PC-9 (cell line): ENCODE measurements around the gene RINT1. TPM values are rescaled to one million over a fixed set of nuclear protein-coding genes. Genes with fewer than 3 reads are reported as not detected.

ENCODE experiments used
- BruUV-seq: library from RNA; stranded (reverse); fragments of 400-500 nt; replicated peaks from 2 replicates; lab custom pipeline; 2021; lab: Mats Ljungman, UMichigan
- CTCF ChIA-PET: fragments of 300-600 bp; sonication (Branson Sonifier 250); formaldehyde crosslinking; loops from one replicate; lab custom pipeline; 2022; ENCODE audit warnings: antibody characterized with exemption; lab: Charles Lee
- POLR2A ChIA-PET: fragments of 300-600 bp; sonication (Branson Sonifier 250); formaldehyde crosslinking; loops from one replicate; lab custom pipeline; 2022; ENCODE audit warnings: antibody characterized with exemption; ENCODE audit not compliant: unreplicated experiment; lab: Charles Lee
- DNase-seq, 2 experiments: peaks; one replicate each; pipeline versions ENCODE4 v3.0.0 to v3.0.0-alpha.2; 2015 to 2022; ENCODE audit warnings: mixed read lengths in 1 of 2
- H2AFZ ChIP-seq: fragments of 200-600 bp; sonication (generic); 2 replicates; pipeline ENCODE4 v1.8.1; 2017; ENCODE audit warnings: antibody characterized with exemption
- H3F3A ChIP-seq: fragments of 200-600 bp; sonication (generic); 2 replicates; pipeline ENCODE4 v1.8.1; 2017; ENCODE audit warnings: antibody characterized with exemption, mild to moderate bottlenecking, low read depth; ENCODE audit not compliant: insufficient read depth
- H3K27ac ChIP-seq: fragments of 200-600 bp; sonication (generic); 2 replicates; pipeline ENCODE4 v1.6.1; 2016; ENCODE audit warnings: mixed run types
- H3K27me3 ChIP-seq: fragments of 200-600 bp; sonication (generic); 2 replicates; pipeline ENCODE4 v1.6.1; 2016; ENCODE audit warnings: low read depth, mixed run types; ENCODE audit not compliant: insufficient read depth
- H3K36me3 ChIP-seq: fragments of 200-600 bp; sonication (generic); 2 replicates; pipeline ENCODE4 v1.6.1; 2016; ENCODE audit warnings: low read depth, mixed run types
- H3K4me1 ChIP-seq: fragments of 200-600 bp; sonication (generic); replicated peaks from 2 replicates; pipeline ENCODE4 v1.6.1; 2016; ENCODE audit warnings: mixed run types; ENCODE audit not compliant: insufficient read depth
- H3K4me2 ChIP-seq: fragments of 200-600 bp; sonication (generic); 2 replicates; pipeline ENCODE4 v1.6.1; 2017; ENCODE audit warnings: mixed run types
- H3K4me3 ChIP-seq: fragments of 200-600 bp; sonication (generic); 2 replicates; pipeline ENCODE4 v1.6.1; 2016; ENCODE audit warnings: mixed run types
- H3K79me2 ChIP-seq: fragments of 200-600 bp; sonication (generic); 2 replicates; pipeline ENCODE4 v1.6.1; 2017; ENCODE audit warnings: low read depth, mixed run types
- H3K9me2 ChIP-seq: fragments of 200-600 bp; sonication (generic); 2 replicates; pipeline ENCODE4 v1.8.1; 2017; ENCODE audit warnings: mild to moderate bottlenecking; ENCODE audit not compliant: insufficient read depth
- H3K9me3 ChIP-seq: fragments of 200-600 bp; sonication (generic); 2 replicates; pipeline ENCODE4 v1.8.1; 2016; ENCODE audit warnings: low read depth; ENCODE audit not compliant: insufficient read depth
- H4K20me1 ChIP-seq: fragments of 200-600 bp; sonication (generic); 2 replicates; pipeline ENCODE4 v1.8.1; 2017; ENCODE audit not compliant: insufficient read depth
- CTCF ChIP-seq: fragments of 200-600 bp; sonication (generic); conservative IDR thresholded peaks from 2 replicates; pipeline ENCODE4 v1.6.1; 2017; ENCODE audit warnings: mixed run types, antibody characterized with exemption, mild to moderate bottlenecking, moderate library complexity
- EZH2 ChIP-seq: fragments of 200-600 bp; sonication (generic); IDR thresholded peaks from 2 replicates; pipeline ENCODE4 v1.8.0; 2017; ENCODE audit warnings: antibody characterized with exemption, low read depth
- intact Hi-C: fragments of 100-400 bp; cut with micrococcal nuclease; formaldehyde crosslinking; loops from one replicate; pipeline ENCODE4 v1.10.0; 2022; ENCODE audit not compliant: unreplicated experiment
- total RNA-seq: library from RNA; stranded (reverse); gene quantifications from 2 replicates; pipeline ENCODE4 v1.2.3, GENCODE V29; 2021

RINT1 gene
- total RNA-seq, 1 experiment from 2014 or later: 25.1 TPM

- Histone ChIP-seq H3K9me2 (no peaks in the 10 kb centered on the region), H2AFZ (no peak overlapping the region), H3K36me3 (no peaks in the 10 kb centered on the region), H3K4me2 (no peak overlapping the region), H3K27me3 (no peaks in the 10 kb centered on the region), H3K4me3 (no peak overlapping the region), H3F3A (0 out of 2 replicates have a peak, but pooled peaks cover 3% of the 10 kb centered on the region), H3K9me3 (no peaks in the 10 kb centered on the region), H3K79me2 (no peaks in the 10 kb centered on the region), H3K4me1 (no peaks in the 10 kb centered on the region), H4K20me1 (no peaks in the 10 kb centered on the region), H3K27ac (no peak overlapping the region)
- no TSS peak for BruUV-seq
- ChIA-PET CTCF (interaction anchor here (0.6 kb wide), 1 partner anchor 114 kb away, joined by 3 read pairs; no protein-coding TSS in a partner anchor), POLR2A (no interaction called here)
- intact Hi-C loops: no loop called here
- TF ChIP-seq EZH2 (no peak), CTCF (no peak)
- no peak for DNase-seq
Observed at GRCh38 chr7:105577251-105577650, 45.2 kb downstream of the RINT1 start.

- Histone ChIP-seq H3K79me2 (no peaks in the 10 kb centered on the region), H4K20me1 (no peaks in the 10 kb centered on the region), H3K4me2 (no peak overlapping the region), H3K36me3 (no peaks in the 10 kb centered on the region), H3F3A (0 out of 2 replicates have a peak, but pooled peaks cover 3% of the 10 kb centered on the region), H3K9me3 (no peaks in the 10 kb centered on the region), H3K27me3 (no peaks in the 10 kb centered on the region), H3K4me1 (no peaks in the 10 kb centered on the region), H3K27ac (no peak overlapping the region), H3K4me3 (no peak overlapping the region), H2AFZ (no peak overlapping the region), H3K9me2 (no peaks in the 10 kb centered on the region)
- intact Hi-C loops: no loop called here
- no peak for DNase-seq
- no TSS peak for BruUV-seq
- ChIA-PET POLR2A (no interaction called here), CTCF (no interaction called here)
- no peak for TF ChIP-seq CTCF
- no peak for TF ChIP-seq EZH2
Observed at GRCh38 chr7:105578496-105578895, 46.5 kb downstream of the RINT1 start.

GRCh38 chr7:105580022-105580740, 48.2 kb downstream of the RINT1 start:
- Histone ChIP-seq H4K20me1 (no peaks in the 10 kb centered on the region), H3K4me2 (no peak overlapping the region), H3K4me1 (no peaks in the 10 kb centered on the region), H3K9me3 (0 out of 2 replicates have a peak, but pooled peaks cover 4% of the 10 kb centered on the region), H3K36me3 (no peaks in the 10 kb centered on the region), H3K79me2 (no peaks in the 10 kb centered on the region), H2AFZ (no peak overlapping the region), H3K27me3 (no peaks in the 10 kb centered on the region), H3F3A (0 out of 2 replicates have a peak, but pooled peaks cover 3% of the 10 kb centered on the region), H3K4me3 (no peak overlapping the region), H3K9me2 (no peaks in the 10 kb centered on the region), H3K27ac (no peak overlapping the region)
- ChIA-PET POLR2A (no interaction called here), CTCF (interaction anchor here (0.7 kb wide), 1 partner anchor 341 kb away, joined by 5 read pairs; no protein-coding TSS in a partner anchor)
- DNase-seq: peak in 1 of 2 experiments; percentile 18
- BruUV-seq: no TSS peak
- TF ChIP-seq CTCF (no peak), EZH2 (no peak)
- intact Hi-C loops: loop anchor here (10.0 kb wide), 1 partner anchor 175 kb away; no protein-coding TSS in a partner anchor
